HCT116 (cell line): ENCODE measurements around the gene INTS3. TPM values are rescaled to one million over a fixed set of nuclear protein-coding genes. Genes with fewer than 3 reads are reported as not detected.

ENCODE experiments used
- ATAC-seq: fragments of 200-7000 bp; cut with Tn5 transposase; 2 replicates; pipeline ENCODE4 v1.9.1; 2020; ENCODE audit warnings: mild to moderate bottlenecking, moderate library complexity
- BruUV-seq: library from RNA; stranded (reverse); fragments of 400-500 nt; replicated peaks from 2 replicates; lab custom pipeline; 2021; lab: Mats Ljungman, UMichigan
- CTCF ChIA-PET: fragments of 300-600 bp; sonication (Branson Sonifier 250); formaldehyde crosslinking; loops from one replicate; lab custom pipeline; 2021; ENCODE audit warnings: antibody characterized with exemption; lab: Charles Lee
- POLR2A ChIA-PET: fragments of 300-600, 350-600 bp; sonication (Branson Sonifier 250); formaldehyde crosslinking; loops from one replicate; lab custom pipeline; 2021; ENCODE audit warnings: antibody characterized with exemption; lab: Charles Lee
- RAD21 ChIA-PET, 2 experiments: fragments of 300-600 bp; sonication (Branson Sonifier 250); formaldehyde crosslinking; loops; one replicate each; lab custom pipeline; 2023; ENCODE audit warnings: low total read pairs in 2 of 2; ENCODE audit not compliant: uncharacterized antibody in 2 of 2, unreplicated experiment in 2 of 2, low non-redundant PET in 1 of 2; lab: Charles Lee
- DNase-seq: peaks from one replicate; pipeline ENCODE4 v3.0.0-alpha.2; 2010; ENCODE audit warnings: low read depth, low spot score
- H2AFZ ChIP-seq: fragments of 200-600 bp; shearing (Covaris generic), sonication (generic); 2 replicates; pipeline ENCODE4 v1.6.1; 2017; ENCODE audit warnings: low read depth, mixed run types, mixed read lengths, antibody characterized with exemption, low read length; ENCODE audit not compliant: poor library complexity, severe bottlenecking
- H3K27ac ChIP-seq: 2 replicates; pipeline ENCODE4 v1.5.1; 2012; ENCODE audit warnings: low read depth, low read length
- H3K27me3 ChIP-seq: fragments of 200-600 bp; sonication (generic); 2 replicates; pipeline ENCODE4 v1.6.1; 2016; ENCODE audit warnings: mixed run types, low read length, mixed read lengths; ENCODE audit not compliant: insufficient read depth
- H3K36me3 ChIP-seq, 2 experiments: fragments of 200-500 bp in 1 of 2; fragments of 200-600 bp in 1 of 2; sonication (Bioruptor generic) in 1 of 2; sonication (generic) in 1 of 2; 2 replicates each; pipeline versions ENCODE4 v1.5.1 to v1.6.1; 2014 to 2016; ENCODE audit warnings: low read length in 2 of 2, inconsistent platforms in 1 of 2, mixed read lengths in 1 of 2, mixed run types in 1 of 2; ENCODE audit not compliant: insufficient read depth in 2 of 2, control insufficient read depth in 1 of 2
- H3K4me1 ChIP-seq, 2 experiments: fragments of 200-600 bp in 1 of 2; sonication (generic) in 1 of 2; 2 replicates each; pipeline versions ENCODE4 v1.5.1 to v1.6.1; 2012 to 2017; ENCODE audit warnings: low read length in 2 of 2, inconsistent platforms in 1 of 2, mild to moderate bottlenecking in 1 of 2, mixed read lengths in 1 of 2, mixed run types in 1 of 2, moderate library complexity in 1 of 2; ENCODE audit not compliant: insufficient read depth in 2 of 2, control insufficient read depth in 1 of 2
- H3K4me2 ChIP-seq: fragments of 200-600 bp; sonication (generic); 2 replicates; pipeline ENCODE4 v1.6.1; 2017; ENCODE audit warnings: mixed run types, low read length, mixed read lengths
- H3K4me3 ChIP-seq, 2 experiments: fragments of 200-600 bp in 1 of 2; sonication (generic) in 1 of 2; replicated peaks in 1 of 2; 2 replicates each; pipeline ENCODE4 v1.5.1; 2011 to 2016; ENCODE audit warnings: low read length in 2 of 2, control low read depth in 1 of 2, low read depth in 1 of 2, mild to moderate bottlenecking in 1 of 2, mixed read lengths in 1 of 2, mixed run types in 1 of 2
- H3K79me2 ChIP-seq: fragments of 200-600 bp; sonication (generic); 2 replicates; pipeline ENCODE4 v1.6.1; 2017; ENCODE audit warnings: mild to moderate bottlenecking, mixed run types, low read length, moderate library complexity, mixed read lengths; ENCODE audit not compliant: insufficient read depth
- H3K9ac ChIP-seq: fragments of 200-600 bp; sonication (generic); 2 replicates; pipeline ENCODE4 v1.6.1; 2016; ENCODE audit warnings: low read length, mixed read lengths
- H3K9me2 ChIP-seq: fragments of 200-600 bp; sonication (generic), shearing (Covaris generic); 2 replicates; pipeline ENCODE4 v1.6.1; 2017; ENCODE audit warnings: mixed run types, mild to moderate bottlenecking, moderate library complexity; ENCODE audit not compliant: insufficient read depth
- H3K9me3 ChIP-seq, 2 experiments: fragments of 200-500 bp in 1 of 2; fragments of 200-600 bp in 1 of 2; sonication (Bioruptor generic) in 1 of 2; sonication (generic) in 1 of 2; 2 replicates each; pipeline ENCODE4 v1.6.1; 2014 to 2017; ENCODE audit warnings: low read length in 2 of 2, mixed read lengths in 2 of 2, inconsistent platforms in 1 of 2, low read depth in 1 of 2, mild to moderate bottlenecking in 1 of 2, mixed run types in 1 of 2, moderate library complexity in 1 of 2; ENCODE audit not compliant: control insufficient read depth in 1 of 2, insufficient read depth in 1 of 2
- H4K20me1 ChIP-seq: fragments of 200-600 bp; sonication (generic), shearing (Covaris generic); 2 replicates; pipeline ENCODE4 v1.6.1; 2017; ENCODE audit warnings: mixed run types, mild to moderate bottlenecking, moderate library complexity; ENCODE audit not compliant: insufficient read depth
- CBX3 ChIP-seq: IDR thresholded peaks from 2 replicates; pipeline ENCODE4 v1.6.1; 2012; ENCODE audit warnings: low read depth
- EGR1 ChIP-seq: IDR thresholded peaks from 2 replicates; pipeline ENCODE4 v1.6.1; 2012; ENCODE audit warnings: low read depth
- FOSL1 ChIP-seq: IDR thresholded peaks from 2 replicates; pipeline ENCODE4 v1.6.1; 2012; ENCODE audit warnings: low read depth
- JUND ChIP-seq: IDR thresholded peaks from 2 replicates; pipeline ENCODE4 v1.6.1; 2012
- POLR2A ChIP-seq: IDR thresholded peaks from 2 replicates; pipeline ENCODE4 v1.7.0; 2011; ENCODE audit warnings: borderline replicate concordance; ENCODE audit not compliant: insufficient read depth, insufficient read length; ENCODE audit errors: extremely low read depth
- POLR2AphosphoS5 ChIP-seq: IDR thresholded peaks from 2 replicates; pipeline ENCODE4 v1.6.1; 2011; ENCODE audit warnings: mild to moderate bottlenecking, low read depth, low read length, moderate library complexity
- RAD21 ChIP-seq: IDR thresholded peaks from 2 replicates; pipeline ENCODE4 v1.6.1; 2012; ENCODE audit warnings: low read depth, mild to moderate bottlenecking
- SIN3A ChIP-seq: IDR thresholded peaks from 2 replicates; pipeline ENCODE4 v1.6.1; 2012; ENCODE audit warnings: low read depth
- SP1 ChIP-seq: IDR thresholded peaks from 2 replicates; pipeline ENCODE4 v1.6.1; 2012; ENCODE audit warnings: low read depth
- TCF7L2 ChIP-seq: IDR thresholded peaks from 2 replicates; pipeline ENCODE4 v1.7.0; 2011; ENCODE audit warnings: borderline replicate concordance, inconsistent platforms; ENCODE audit not compliant: insufficient read depth, insufficient read length; ENCODE audit errors: extremely low read depth
- YY1 ChIP-seq: IDR thresholded peaks from 2 replicates; pipeline ENCODE4 v1.6.1; 2011; ENCODE audit warnings: low read length, low read depth, moderate library complexity, mild to moderate bottlenecking; ENCODE audit not compliant: insufficient replicate concordance; ENCODE audit errors: extremely low read depth
- ZFX ChIP-seq: fragments of 450-650 bp; IDR thresholded peaks from 2 replicates; pipeline ENCODE4 v1.6.1; 2017
- ZNF274 ChIP-seq: fragments of 200-500 bp; sonication (Bioruptor generic); IDR thresholded peaks from 2 replicates; pipeline ENCODE4 v1.6.1; 2014; ENCODE audit warnings: mild to moderate bottlenecking, low read depth, low read length, inconsistent platforms
- intact Hi-C: fragments of 100-400 bp; cut with micrococcal nuclease; formaldehyde crosslinking; loops from 2 replicates; pipeline ENCODE4 v1.10.0; 2022
- total RNA-seq: library from RNA; stranded (reverse); gene quantifications from one replicate; pipeline ENCODE4 v1.2.1, GENCODE V29; 2021; ENCODE audit not compliant: unreplicated experiment
- TF ChIP-seq, protein P1 (sequence below): IDR thresholded peaks from 2 replicates; pipeline ENCODE4 v1.6.1; 2012; ENCODE audit warnings: low read depth
- TF ChIP-seq, protein P2 (sequence below): IDR thresholded peaks from 2 replicates; pipeline ENCODE4 v1.6.1; 2012
- TF ChIP-seq, protein P3 (sequence below): IDR thresholded peaks from 2 replicates; pipeline ENCODE4 v1.6.1; 2011; ENCODE audit warnings: mild to moderate bottlenecking, low read length, moderate library complexity; ENCODE audit not compliant: insufficient replicate concordance; ENCODE audit errors: extremely low read depth

The INTS3 gene
- total RNA-seq, 1 experiment from 2014 or later = 47.6 TPM

DNA sequence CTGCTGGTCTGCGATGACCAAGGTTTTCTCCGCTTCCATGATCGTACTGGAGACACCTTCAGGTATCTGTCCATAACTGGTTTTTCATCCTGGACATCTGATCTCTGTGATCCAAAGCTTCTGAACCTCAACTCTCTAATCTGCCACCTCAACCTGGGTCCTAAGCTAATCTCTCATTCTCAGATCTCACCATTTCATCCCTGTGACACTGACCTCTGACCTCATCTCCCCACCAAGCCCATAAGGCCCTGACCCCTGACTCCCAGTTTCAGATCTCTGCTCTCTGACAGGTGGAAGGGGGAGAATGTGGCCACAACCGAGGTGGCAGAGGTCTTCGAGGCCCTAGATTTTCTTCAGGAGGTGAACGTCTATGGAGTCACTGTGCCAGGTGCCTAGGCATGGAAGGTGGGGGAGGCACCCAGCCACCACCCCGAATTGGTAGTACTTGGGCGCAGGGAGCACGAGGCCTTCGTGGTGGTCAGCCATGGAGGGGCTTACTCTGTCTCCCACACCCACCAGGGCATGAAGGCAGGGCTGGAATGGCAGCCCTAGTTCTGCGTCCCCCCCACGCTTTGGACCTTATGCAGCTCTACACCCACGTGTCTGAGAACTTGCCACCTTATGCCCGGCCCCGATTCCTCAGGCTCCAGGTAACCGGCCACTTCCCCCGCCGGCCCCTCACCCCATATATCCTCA, 51.1 kb downstream of the INTS3 start:
- intact Hi-C loops = loop anchor here (10.0 kb wide), 1 partner anchor 104 kb away; the partner anchor contains the start of genes ILF2 and NPR1
- Histone ChIP-seq H2AFZ (no peak overlapping the region), H3K4me3 (no peak overlapping the region), H4K20me1 (no peaks in the 10 kb centered on the region), H3K9ac (no peak overlapping the region), H3K79me2 (no peaks in the 10 kb centered on the region)
- POLR2A ChIA-PET = no interaction called here
- no peak for ATAC-seq
- TF ChIP-seq POLR2AphosphoS5 (no peak), SP1 (no peak), ZNF274 (no peak), TCF7L2 (no peak), EGR1 (no peak), ZFX (no peak), JUND (no peak), FOSL1 (no peak), SIN3A (no peak), YY1 (no peak), RAD21 (no peak), CBX3 (no peak), POLR2A (no peak)
- TF ChIP-seq, protein P1, sequence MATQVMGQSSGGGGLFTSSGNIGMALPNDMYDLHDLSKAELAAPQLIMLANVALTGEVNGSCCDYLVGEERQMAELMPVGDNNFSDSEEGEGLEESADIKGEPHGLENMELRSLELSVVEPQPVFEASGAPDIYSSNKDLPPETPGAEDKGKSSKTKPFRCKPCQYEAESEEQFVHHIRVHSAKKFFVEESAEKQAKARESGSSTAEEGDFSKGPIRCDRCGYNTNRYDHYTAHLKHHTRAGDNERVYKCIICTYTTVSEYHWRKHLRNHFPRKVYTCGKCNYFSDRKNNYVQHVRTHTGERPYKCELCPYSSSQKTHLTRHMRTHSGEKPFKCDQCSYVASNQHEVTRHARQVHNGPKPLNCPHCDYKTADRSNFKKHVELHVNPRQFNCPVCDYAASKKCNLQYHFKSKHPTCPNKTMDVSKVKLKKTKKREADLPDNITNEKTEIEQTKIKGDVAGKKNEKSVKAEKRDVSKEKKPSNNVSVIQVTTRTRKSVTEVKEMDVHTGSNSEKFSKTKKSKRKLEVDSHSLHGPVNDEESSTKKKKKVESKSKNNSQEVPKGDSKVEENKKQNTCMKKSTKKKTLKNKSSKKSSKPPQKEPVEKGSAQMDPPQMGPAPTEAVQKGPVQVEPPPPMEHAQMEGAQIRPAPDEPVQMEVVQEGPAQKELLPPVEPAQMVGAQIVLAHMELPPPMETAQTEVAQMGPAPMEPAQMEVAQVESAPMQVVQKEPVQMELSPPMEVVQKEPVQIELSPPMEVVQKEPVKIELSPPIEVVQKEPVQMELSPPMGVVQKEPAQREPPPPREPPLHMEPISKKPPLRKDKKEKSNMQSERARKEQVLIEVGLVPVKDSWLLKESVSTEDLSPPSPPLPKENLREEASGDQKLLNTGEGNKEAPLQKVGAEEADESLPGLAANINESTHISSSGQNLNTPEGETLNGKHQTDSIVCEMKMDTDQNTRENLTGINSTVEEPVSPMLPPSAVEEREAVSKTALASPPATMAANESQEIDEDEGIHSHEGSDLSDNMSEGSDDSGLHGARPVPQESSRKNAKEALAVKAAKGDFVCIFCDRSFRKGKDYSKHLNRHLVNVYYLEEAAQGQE = no peak
- TF ChIP-seq, protein P2, sequence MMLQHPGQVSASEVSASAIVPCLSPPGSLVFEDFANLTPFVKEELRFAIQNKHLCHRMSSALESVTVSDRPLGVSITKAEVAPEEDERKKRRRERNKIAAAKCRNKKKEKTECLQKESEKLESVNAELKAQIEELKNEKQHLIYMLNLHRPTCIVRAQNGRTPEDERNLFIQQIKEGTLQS = no peak
- TF ChIP-seq, protein P3, sequence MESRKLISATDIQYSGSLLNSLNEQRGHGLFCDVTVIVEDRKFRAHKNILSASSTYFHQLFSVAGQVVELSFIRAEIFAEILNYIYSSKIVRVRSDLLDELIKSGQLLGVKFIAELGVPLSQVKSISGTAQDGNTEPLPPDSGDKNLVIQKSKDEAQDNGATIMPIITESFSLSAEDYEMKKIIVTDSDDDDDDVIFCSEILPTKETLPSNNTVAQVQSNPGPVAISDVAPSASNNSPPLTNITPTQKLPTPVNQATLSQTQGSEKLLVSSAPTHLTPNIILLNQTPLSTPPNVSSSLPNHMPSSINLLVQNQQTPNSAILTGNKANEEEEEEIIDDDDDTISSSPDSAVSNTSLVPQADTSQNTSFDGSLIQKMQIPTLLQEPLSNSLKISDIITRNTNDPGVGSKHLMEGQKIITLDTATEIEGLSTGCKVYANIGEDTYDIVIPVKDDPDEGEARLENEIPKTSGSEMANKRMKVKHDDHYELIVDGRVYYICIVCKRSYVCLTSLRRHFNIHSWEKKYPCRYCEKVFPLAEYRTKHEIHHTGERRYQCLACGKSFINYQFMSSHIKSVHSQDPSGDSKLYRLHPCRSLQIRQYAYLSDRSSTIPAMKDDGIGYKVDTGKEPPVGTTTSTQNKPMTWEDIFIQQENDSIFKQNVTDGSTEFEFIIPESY = no peak
- TF ChIP-seq, all 23 proteins: peak for 0
- peaks cover 20 to 38% of the 10 kb centered on the region in 2 experiments for H3K4me1 ChIP-seq
- H3K27me3 ChIP-seq = no peaks in the 10 kb centered on the region
- H3K27ac ChIP-seq = no peak overlapping the region
- H3K9me3 ChIP-seq = no peaks in the 10 kb centered on the region
- H3K9me2 ChIP-seq = no peaks in the 10 kb centered on the region
- DNase-seq = no peak
- ChIA-PET CTCF (interaction anchor here (1.4 kb wide), 1 partner anchor 18 kb away, joined by 3 read pairs; no protein-coding TSS in a partner anchor), RAD21 (no interaction called here)
- no TSS peak for BruUV-seq
- H3K4me2 ChIP-seq = no peak overlapping the region
- no peaks in the 10 kb centered on the region for H3K36me3 ChIP-seq
